DMS53 (cell line): ENCODE measurements around the gene DNTTIP2.
"Not testable (repeated sequence)": the region's sequence is repeated elsewhere in the genome, so short reads cannot be mapped to it uniquely, and the experiment has no call there.

Experiments used
- DNase-seq: peaks from one replicate; lab custom pipeline; 2025; lab: John Stamatoyannopoulos, UW

Gene DNTTIP2

GRCh38 chr1:93878889-93879586, at the start of gene DNTTIP2:
Gene DNTTIP2 (minus strand): TSS chr1:93879206. CDS start chr1:93879148, 58 bp downstream.
- DNase-seq: peak; percentile 99

GRCh38 chr1:93925206-93925605, 46.2 kb upstream of the DNTTIP2 start:
- no peak for DNase-seq

- no peak for DNase-seq
These were observed 40.8 kb upstream of the DNTTIP2 start for GRCh38 chr1:93919780-93920179.

GRCh38 chr1:93917302-93917701, 38.3 kb upstream of the DNTTIP2 start:
- DNase-seq: no peak

- not testable (repeated sequence) for DNase-seq
These were observed 31.9 kb upstream of the DNTTIP2 start for GRCh38 chr1:93910880-93911279.

GRCh38 chr1:93910305-93910704, 31.3 kb upstream of the DNTTIP2 start:
- DNase-seq: no peak

- DNase-seq: peak; percentile 99
These were observed 30.4 kb upstream of the DNTTIP2 start, which contains the start of gene GCLM for GRCh38 chr1:93909146-93910050. Gene GCLM (minus strand): TSS chr1:93909430. CDS start chr1:93909163, 267 bp downstream.

- DNase-seq: peak; percentile 85
These were observed 29.6 kb upstream of the DNTTIP2 start for GRCh38 chr1:93908394-93909145.

GRCh38 chr1:93907718-93908117, 28.7 kb upstream of the DNTTIP2 start:
- peak; percentile 57 for DNase-seq

- no peak for DNase-seq
These were observed 27.5 kb upstream of the DNTTIP2 start for GRCh38 chr1:93906480-93906879.

GRCh38 chr1:93905734-93906133, 26.7 kb upstream of the DNTTIP2 start:
- DNase-seq: no peak

- no peak for DNase-seq
These were observed 26.0 kb upstream of the DNTTIP2 start for GRCh38 chr1:93905051-93905450.

- no peak for DNase-seq
These were observed 25.2 kb upstream of the DNTTIP2 start for GRCh38 chr1:93904228-93904627.

- no peak for DNase-seq
These were observed 21.9 kb upstream of the DNTTIP2 start for GRCh38 chr1:93900723-93901504.

- no peak for DNase-seq
These were observed 20.7 kb upstream of the DNTTIP2 start for GRCh38 chr1:93899543-93900207.

GRCh38 chr1:93888900-93889299, 9.9 kb upstream of the DNTTIP2 start:
- DNase-seq: no peak

- no peak for DNase-seq
These were observed 3.3 kb upstream of the DNTTIP2 start for GRCh38 chr1:93882269-93882668.

GRCh38 chr1:93880731-93881130, 1.7 kb upstream of the DNTTIP2 start:
- no peak for DNase-seq

GRCh38 chr1:93878501-93878888, 511 bp downstream of the DNTTIP2 start:
- DNase-seq: peak; percentile 90

GRCh38 chr1:93877529-93877928, 1.5 kb downstream of the DNTTIP2 start:
- DNase-seq: no peak

- DNase-seq: no peak
These were observed 2.8 kb downstream of the DNTTIP2 start for GRCh38 chr1:93876244-93876643.
